Measurements from ENCODE around the gene TPCN1.

The TPCN1 gene

DNA sequence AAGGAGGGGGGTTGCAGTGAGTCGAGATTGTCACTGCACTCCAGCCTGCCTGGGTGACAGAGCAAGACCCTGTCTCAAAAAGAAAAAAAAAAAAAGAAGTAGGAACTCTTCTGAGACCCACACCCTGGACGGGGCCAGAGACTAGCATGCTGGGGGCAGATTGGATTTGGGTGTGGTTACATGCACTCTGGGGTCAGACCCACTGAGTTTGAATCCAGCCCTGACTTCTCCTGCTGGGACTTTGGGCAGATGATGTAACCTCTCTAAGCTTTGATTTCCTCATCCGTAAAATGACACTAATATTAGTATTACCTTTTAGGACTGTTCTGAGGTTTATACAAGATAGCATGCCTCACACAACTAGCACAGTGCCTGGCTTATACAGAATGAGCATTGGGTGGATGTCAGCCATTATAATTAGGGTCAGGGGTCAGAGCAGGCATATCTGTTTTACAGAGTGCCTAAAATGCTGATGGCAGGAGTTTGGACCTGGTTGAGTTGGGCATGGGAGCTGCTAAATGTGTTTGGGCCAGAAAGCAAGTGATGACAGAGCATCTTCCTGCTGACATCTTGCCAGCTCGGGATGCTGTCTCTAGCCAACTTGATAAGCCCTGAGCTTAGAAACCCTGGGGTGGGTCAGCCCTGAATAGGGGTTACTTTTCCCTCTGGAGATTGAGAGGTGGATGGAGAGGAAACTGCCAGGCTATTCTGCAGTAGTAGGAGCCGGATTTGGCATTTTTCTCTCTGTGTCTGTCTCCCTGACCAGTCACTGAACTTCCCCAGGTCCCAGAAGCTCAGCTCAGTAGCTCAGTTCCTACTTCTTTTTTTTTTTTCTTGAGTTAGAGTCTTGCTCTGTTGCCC lies 15.5 kb downstream of the TPCN1 start:
- Mint-ChIP-seq H3K9me3 (no peaks in the 10 kb centered on the region), H3K27me3 (no peaks in the 10 kb centered on the region), H3K4me1 (ENCODE audit: low read depth) (peaks cover 99% of the 10 kb centered on the region), H3K36me3 (ENCODE audit: low read depth) (peaks cover 84% of the 10 kb centered on the region), H3K4me3 (no peak overlapping the region), H3K27ac (peak overlapping the region; percentile 40)
- intact Hi-C loops (cut with micrococcal nuclease) = no loop called here

DNA sequence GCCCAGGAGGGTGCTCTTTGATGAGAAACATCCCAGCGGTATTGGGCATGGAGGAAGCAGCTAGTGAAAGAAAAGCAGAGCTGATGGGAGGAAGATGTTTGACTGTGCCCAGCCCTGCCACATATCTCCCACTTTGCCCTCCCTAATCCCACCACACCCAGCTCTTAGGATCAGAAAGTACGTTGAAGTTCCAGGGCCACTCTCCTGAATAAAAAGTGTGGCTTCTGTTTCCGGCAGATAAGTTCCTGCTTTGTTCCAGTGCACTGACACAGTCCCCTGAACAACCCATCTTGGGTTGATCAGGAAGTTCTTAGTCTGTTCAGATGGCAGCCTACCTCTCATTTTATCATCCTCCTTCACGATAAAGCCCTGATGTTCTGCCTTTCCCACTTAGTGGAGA lies 16.5 kb downstream of the TPCN1 start:
- Mint-ChIP-seq H3K36me3 (ENCODE audit: low read depth) (peaks cover 84% of the 10 kb centered on the region), H3K4me3 (peak overlapping the region; percentile 17), H3K9me3 (no peaks in the 10 kb centered on the region), H3K27me3 (no peaks in the 10 kb centered on the region), H3K27ac (peak overlapping the region; percentile 40), H3K4me1 (ENCODE audit: low read depth) (peaks cover 99% of the 10 kb centered on the region)
- intact Hi-C loops (cut with micrococcal nuclease) = no loop called here

DNA sequence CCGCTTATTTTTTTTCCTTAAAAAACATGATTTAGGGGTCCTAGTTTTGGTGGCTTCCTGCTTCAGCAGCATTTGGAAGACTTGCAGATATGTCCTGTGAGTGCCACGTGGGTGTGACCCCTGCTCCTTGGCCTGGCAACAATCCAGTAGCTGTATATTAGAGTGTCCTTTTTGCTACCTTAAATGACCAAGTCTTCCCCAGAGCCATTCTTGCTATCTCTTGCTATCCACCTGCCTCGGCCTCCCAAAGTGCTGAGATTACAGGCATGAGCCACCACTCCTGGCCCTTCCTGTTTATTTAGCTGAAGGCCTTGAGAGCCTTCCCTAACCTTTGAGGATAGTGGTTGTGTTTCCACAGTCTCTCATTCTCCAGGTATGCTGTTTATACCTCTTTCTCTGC lies 17.0 kb downstream of the TPCN1 start:
- intact Hi-C loops (cut with micrococcal nuclease) = no loop called here
- peaks cover 95% of the 10 kb centered on the region for H3K4me1 Mint-ChIP-seq (ENCODE audit: low read depth)
- H3K4me3 Mint-ChIP-seq = no peak overlapping the region
- H3K36me3 Mint-ChIP-seq (ENCODE audit: low read depth) = peaks cover 84% of the 10 kb centered on the region
- no peaks in the 10 kb centered on the region for H3K9me3 Mint-ChIP-seq
- H3K27ac Mint-ChIP-seq = peak overlapping the region; percentile 40
- no peaks in the 10 kb centered on the region for H3K27me3 Mint-ChIP-seq

DNA sequence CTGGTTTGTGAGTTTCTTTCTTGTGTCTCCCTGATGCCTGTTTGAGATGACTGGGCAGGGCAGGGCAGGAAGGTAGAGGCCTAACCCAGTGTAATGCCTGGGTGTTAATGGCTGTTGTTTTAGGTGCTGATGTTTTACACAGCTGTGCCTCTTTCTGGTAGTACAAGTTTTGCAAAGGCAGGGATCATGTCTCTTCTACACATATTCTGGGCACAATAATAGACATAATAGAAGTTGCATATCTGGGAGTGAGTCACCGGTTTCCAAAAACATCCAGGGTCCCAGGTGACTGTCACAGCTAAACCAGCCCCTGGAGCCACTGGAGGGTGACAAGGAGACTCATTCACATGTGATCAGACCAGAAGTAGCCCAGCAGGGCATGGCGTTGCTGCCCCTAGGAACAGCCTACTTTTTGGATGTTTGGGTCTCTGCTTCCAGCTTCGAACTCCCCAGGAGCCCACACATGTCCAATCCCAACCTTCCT lies 18.1 kb downstream of the TPCN1 start:
- Mint-ChIP-seq H3K4me1 (ENCODE audit: low read depth) (peaks cover 91% of the 10 kb centered on the region), H3K36me3 (ENCODE audit: low read depth) (peaks cover 84% of the 10 kb centered on the region), H3K27ac (peak overlapping the region; percentile 78), H3K27me3 (no peaks in the 10 kb centered on the region), H3K4me3 (no peak overlapping the region), H3K9me3 (no peaks in the 10 kb centered on the region)
- intact Hi-C loops (cut with micrococcal nuclease) = no loop called here

DNA sequence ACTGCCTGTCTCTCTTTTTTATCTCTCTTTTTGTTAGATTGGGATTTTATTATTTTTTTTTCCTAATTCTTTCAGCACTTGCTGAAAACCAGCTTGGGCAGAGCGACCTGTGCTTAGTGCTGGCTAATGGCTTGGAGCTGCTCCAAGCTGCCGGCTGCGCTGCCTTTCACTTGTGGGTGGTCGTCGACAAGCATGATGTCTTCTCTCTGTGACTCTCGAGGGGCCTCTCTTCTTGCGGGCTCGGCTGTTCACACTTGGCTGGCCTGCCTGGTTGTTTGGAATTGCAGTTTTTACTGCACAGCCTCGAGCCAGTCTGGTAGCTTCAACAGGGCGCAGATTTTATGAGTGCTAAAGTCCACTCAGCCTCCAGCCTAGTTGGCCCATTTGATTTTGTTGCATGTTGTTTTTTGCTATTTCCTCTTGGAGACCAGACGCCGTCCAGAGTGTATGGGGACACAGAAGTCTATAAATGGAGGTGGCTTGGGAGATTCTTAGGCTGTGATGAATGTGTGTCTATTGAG lies 18.6 kb downstream of the TPCN1 start:
- no peak overlapping the region for H3K4me3 Mint-ChIP-seq

DNA sequence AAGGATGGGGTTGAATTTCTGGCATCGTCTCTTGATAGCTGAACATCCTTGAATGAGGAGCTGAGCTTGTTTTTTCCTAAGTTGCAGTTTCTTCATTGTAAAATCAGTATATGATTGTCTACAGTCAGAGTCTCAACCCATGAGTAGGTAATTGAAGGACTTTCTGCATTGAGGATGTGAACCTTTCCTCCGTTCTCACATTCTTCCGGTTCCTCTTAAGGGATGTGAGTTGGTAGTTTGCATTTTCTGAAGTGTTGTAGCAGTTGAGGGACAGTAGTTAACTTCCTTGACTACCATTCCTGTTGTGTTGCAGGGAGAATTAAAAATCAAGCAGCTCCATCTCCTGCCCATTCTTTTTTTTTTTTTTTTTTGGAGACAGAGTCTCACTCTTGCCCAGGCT lies 19.1 kb downstream of the TPCN1 start:
- H3K9me3 Mint-ChIP-seq = no peaks in the 10 kb centered on the region

More for the DNA sequence above, 18.6 kb downstream of the TPCN1 start:
- intact Hi-C loops (cut with micrococcal nuclease) = no loop called here
- Mint-ChIP-seq H3K27me3 (no peaks in the 10 kb centered on the region), H3K27ac (peak overlapping the region; percentile 78), H3K9me3 (no peaks in the 10 kb centered on the region), H3K4me1 (ENCODE audit: low read depth) (peaks cover 91% of the 10 kb centered on the region), H3K36me3 (ENCODE audit: low read depth) (peaks cover 84% of the 10 kb centered on the region)

DNA sequence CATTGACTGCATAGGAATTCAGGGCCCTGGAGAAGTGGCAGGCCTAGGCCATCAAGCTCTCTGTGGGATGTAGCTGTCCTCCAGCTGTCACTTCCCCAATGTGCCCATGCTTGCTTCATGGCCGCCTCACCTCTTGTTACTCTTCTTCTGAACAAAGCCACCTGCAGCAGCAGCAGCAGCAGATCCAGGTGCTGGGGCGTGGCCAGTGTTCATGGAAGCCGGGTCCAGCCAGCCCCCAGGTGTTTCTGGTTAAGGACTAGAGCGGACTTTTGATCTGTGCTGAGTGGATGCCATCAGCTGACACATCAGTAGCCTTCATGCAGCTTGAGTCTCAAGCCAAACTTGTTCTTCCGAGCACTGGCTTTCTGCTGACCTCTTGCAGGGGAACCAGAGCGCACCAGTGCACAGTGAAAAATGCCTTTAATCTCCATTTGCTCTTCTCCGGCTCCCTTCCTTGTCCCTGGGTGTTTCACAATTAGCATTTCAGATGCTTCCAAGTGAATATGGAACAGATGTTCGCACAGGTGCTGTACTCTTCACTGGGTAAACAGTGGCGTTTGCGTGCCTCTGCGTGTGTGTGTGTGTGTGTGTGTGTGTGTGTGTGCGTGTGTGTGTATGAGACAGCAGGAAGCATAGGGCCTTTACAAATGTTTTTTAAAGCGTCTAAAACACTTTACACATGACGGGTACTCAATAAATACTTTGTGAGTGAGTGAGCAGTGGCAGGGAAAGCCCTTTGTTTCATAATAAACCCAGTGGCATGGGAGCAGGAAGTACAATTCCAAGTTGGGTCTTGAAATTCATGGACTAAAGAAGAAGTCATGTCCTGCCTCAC lies 20.1 kb downstream of the TPCN1 start:
- Mint-ChIP-seq H3K36me3 (ENCODE audit: low read depth) (peaks cover 84% of the 10 kb centered on the region), H3K27ac (peak overlapping the region; percentile 78)

More for the DNA sequence above, 19.1 kb downstream of the TPCN1 start:
- Mint-ChIP-seq H3K4me3 (no peak overlapping the region), H3K27ac (peak overlapping the region; percentile 78), H3K36me3 (ENCODE audit: low read depth) (peaks cover 84% of the 10 kb centered on the region), H3K27me3 (no peaks in the 10 kb centered on the region), H3K4me1 (ENCODE audit: low read depth) (peaks cover 89% of the 10 kb centered on the region)
- intact Hi-C loops (cut with micrococcal nuclease) = no loop called here

DNA sequence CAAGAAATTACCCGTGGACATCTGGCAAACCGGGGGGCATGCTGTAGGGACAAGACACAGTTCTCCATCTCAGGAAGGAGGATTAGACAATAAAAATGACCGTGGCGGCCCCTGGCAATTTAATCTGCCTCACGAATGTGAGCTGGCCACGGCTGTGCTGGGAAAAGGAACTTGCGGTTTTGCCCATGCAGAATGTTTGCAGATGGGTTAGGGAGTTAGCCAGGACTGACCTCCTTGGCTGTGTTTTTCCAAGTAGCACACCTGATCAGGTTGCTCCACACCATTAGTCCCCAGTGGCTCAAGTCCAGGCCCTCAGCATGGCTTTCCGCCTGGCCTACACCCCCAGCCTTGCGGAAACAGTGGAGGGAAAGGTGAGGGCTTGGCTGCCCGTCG lies 20.8 kb downstream of the TPCN1 start:
- intact Hi-C loops (cut with micrococcal nuclease) = no loop called here
- no peaks in the 10 kb centered on the region for H3K9me3 Mint-ChIP-seq
- peaks cover 89% of the 10 kb centered on the region for H3K4me1 Mint-ChIP-seq (ENCODE audit: low read depth)
- H3K27ac Mint-ChIP-seq = peak overlapping the region; percentile 78
- H3K4me3 Mint-ChIP-seq = no peak overlapping the region
- H3K36me3 Mint-ChIP-seq (ENCODE audit: low read depth) = peaks cover 88% of the 10 kb centered on the region
- H3K27me3 Mint-ChIP-seq = no peaks in the 10 kb centered on the region

More for the DNA sequence above, 20.1 kb downstream of the TPCN1 start:
- Mint-ChIP-seq H3K4me1 (ENCODE audit: low read depth) (peaks cover 89% of the 10 kb centered on the region), H3K27me3 (no peaks in the 10 kb centered on the region), H3K9me3 (no peaks in the 10 kb centered on the region), H3K4me3 (peak overlapping the region; percentile 13)
- intact Hi-C loops (cut with micrococcal nuclease) = no loop called here

DNA sequence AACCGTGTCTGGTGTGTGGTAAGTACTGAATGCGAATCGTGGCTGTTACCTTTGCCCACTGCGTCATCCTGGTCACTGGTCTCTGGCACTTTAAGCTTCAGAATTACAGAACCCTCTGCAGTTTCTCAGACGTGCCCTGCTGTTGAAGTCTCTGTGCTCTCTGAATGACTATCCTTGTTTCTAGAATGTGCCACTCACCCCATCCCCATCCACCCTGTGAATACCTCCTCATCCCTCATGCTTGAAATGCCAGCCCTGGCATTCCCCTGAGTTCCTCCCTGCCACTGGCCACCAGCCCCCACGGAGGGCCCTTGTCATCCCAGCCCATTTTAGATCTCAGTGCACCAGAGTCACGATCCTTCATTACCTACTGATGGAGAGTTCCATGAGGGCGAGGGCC lies 21.3 kb downstream of the TPCN1 start:
- no peaks in the 10 kb centered on the region for H3K27me3 Mint-ChIP-seq
- no peak overlapping the region for H3K4me3 Mint-ChIP-seq
- peaks cover 89% of the 10 kb centered on the region for H3K4me1 Mint-ChIP-seq (ENCODE audit: low read depth)
- H3K36me3 Mint-ChIP-seq (ENCODE audit: low read depth) = peaks cover 93% of the 10 kb centered on the region
- peak overlapping the region; percentile 78 for H3K27ac Mint-ChIP-seq
- no peaks in the 10 kb centered on the region for H3K9me3 Mint-ChIP-seq
- intact Hi-C loops (cut with micrococcal nuclease) = no loop called here

DNA sequence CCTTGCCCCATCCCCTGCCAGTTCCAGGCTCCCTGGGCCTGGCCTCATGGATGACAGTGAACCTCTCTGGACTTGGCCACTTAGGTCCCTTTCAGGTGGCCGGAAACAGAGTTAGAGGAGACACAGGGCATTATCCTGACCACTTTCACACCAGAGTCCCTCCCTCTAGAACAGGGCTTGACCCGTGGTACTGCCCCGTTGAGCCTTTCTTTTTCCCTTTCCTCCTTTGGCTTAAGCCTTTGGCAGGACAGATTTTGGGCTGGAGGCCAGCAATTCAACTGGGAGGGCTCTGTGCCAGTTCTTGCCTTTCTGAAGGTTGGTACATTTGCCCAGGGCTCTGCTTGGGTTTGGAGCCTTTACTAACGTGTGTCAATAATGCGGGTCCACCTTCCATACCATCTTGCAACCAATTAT lies 22.8 kb downstream of the TPCN1 start:
- peak overlapping the region; percentile 76 for H3K27ac Mint-ChIP-seq
- intact Hi-C loops (cut with micrococcal nuclease) = no loop called here
- peaks cover 87% of the 10 kb centered on the region for H3K4me1 Mint-ChIP-seq (ENCODE audit: low read depth)

DNA sequence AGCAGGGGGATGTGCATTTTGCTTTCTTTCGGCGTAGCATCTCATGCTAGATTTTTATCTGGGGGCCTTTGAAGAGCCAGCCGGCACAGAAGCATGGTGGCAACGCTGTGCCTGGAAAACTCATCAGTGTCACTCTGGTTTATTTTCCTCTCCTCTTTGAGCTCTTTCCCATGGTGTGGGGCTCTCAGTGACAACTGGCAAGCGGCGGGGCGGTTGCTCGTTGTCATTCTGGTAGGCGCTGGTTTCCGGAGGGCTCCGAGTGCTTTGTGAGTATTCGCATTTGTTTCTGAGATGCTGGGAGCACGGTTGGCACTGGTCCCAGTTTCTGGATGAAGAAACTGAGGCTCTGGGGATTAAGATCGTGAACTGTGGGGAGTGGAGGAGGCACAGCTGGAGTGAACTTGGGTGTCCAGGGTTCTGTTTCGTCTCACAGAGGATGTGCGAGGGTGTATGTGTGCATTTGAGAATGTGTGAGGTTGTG lies 23.3 kb downstream of the TPCN1 start:
- H3K4me1 Mint-ChIP-seq (ENCODE audit: low read depth) = peaks cover 83% of the 10 kb centered on the region
- intact Hi-C loops (cut with micrococcal nuclease) = no loop called here
- no peak overlapping the region for H3K4me3 Mint-ChIP-seq
- H3K27ac Mint-ChIP-seq = peak overlapping the region; percentile 76
- H3K9me3 Mint-ChIP-seq = no peaks in the 10 kb centered on the region
- peaks cover 97% of the 10 kb centered on the region for H3K36me3 Mint-ChIP-seq (ENCODE audit: low read depth)
- H3K27me3 Mint-ChIP-seq = no peaks in the 10 kb centered on the region

More for the DNA sequence above, 22.8 kb downstream of the TPCN1 start:
- Mint-ChIP-seq H3K27me3 (no peaks in the 10 kb centered on the region), H3K4me3 (no peak overlapping the region), H3K9me3 (no peaks in the 10 kb centered on the region), H3K36me3 (ENCODE audit: low read depth) (peaks cover 97% of the 10 kb centered on the region)

DNA sequence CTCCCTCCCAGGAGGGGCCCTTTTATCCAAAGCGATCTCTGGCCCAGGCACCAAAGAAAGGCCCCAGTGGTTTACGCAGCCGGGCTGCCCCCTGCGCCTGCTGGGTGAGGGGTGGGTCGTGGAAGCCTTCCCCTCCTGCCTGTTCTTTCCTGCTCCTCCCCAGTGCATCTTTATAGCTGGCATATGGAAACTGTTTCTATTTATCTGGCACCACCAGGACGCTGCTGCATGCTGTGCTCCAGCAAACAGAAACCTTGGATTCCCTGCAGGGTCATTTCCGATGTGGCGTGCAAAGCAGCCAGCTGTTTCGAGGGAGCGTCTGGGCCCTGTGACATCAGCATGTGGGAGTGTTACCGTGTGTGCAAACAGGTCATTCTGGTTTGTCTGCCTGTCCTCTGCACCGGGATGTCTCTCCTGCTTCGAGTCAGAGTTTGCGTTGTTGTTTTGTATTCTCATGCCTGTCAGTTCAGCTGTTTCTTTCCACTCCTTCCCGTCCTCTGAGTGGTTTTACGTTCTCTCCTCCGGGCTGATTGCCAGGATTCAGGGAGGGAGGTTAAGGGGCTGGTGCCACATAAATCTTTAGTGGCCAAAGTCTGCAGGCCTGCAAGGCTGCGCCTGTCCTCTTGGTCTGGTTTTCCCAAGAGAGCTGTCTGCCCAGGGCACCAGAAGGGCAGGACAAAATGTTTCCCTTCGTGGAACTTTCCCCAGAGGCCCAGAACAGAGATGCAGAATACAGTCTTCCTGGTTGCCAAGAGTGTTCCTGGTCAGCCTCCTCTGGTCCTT lies 24.6 kb downstream of the TPCN1 start:
- H3K4me1 Mint-ChIP-seq (ENCODE audit: low read depth) = peaks cover 69% of the 10 kb centered on the region
- no peaks in the 10 kb centered on the region for H3K9me3 Mint-ChIP-seq
- peak overlapping the region; percentile 76 for H3K27ac Mint-ChIP-seq
- intact Hi-C loops (cut with micrococcal nuclease) = no loop called here
- peaks cover 100% of the 10 kb centered on the region for H3K36me3 Mint-ChIP-seq (ENCODE audit: low read depth)
- H3K4me3 Mint-ChIP-seq = no peak overlapping the region
- H3K27me3 Mint-ChIP-seq = no peaks in the 10 kb centered on the region

DNA sequence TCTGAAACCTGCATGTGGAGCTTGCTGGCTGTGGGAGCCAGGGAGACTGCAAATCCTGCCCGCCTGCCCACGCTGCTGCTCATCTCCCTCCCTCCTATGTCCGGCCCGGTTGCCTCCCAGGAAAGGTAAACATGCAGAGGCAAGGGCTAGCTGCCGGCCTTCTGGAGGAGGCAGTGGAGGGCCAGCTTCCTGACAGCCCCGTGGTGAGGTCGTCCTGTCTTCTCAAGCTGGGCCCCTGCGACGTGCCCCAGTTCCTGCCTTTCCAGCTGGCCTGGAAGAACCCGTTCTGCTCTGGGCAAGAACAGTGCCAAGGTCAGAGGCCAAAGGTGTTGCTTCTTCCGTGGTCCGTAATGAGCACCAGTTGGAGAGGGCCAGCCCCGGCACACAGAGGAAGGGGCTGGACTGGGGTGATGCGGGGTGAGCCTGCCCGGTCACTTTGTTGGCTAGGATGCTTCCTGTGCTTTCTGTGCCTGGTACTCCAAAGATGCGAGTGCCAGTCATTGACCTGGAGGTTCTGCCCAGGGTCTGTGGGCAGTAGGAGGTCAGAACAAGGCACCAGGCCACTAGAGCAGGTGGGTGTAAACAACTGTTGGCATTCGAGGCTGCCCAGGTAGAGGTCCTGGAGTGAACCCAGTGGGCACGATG lies 25.3 kb downstream of the TPCN1 start:
- Mint-ChIP-seq H3K27ac (peak overlapping the region; percentile 76), H3K27me3 (no peaks in the 10 kb centered on the region), H3K36me3 (ENCODE audit: low read depth) (peaks cover 100% of the 10 kb centered on the region), H3K9me3 (peaks cover 4% of the 10 kb centered on the region), H3K4me1 (ENCODE audit: low read depth) (peaks cover 68% of the 10 kb centered on the region), H3K4me3 (no peak overlapping the region)
- intact Hi-C loops (cut with micrococcal nuclease) = no loop called here
